Lower lobe of right lung (tissue), 2 donors: ENCODE data around the gene ATG4D. TPM values are rescaled to one million over a fixed set of nuclear protein-coding genes. Genes with fewer than 3 reads are reported as not detected.
A peak's percentile ranks its signal among the peaks of the same experiment; 100 is the strongest.

ENCODE experiments used
- ATAC-seq, 2 donors: fragments of 200-7000 bp; cut with Tn5 transposase; one replicate each; pipeline ENCODE4 v1.9.1; 2020 to 2022; ENCODE audit warnings: mild to moderate bottlenecking in 2 of 2, moderate library complexity in 2 of 2
- DNase-seq: peaks from one replicate; pipeline ENCODE4 v3.0.0-alpha.2; 2020
- H3K27ac ChIP-seq: fragments of 200-600 bp; one replicate; pipeline ENCODE4 v1.8.0; 2022
- H3K27me3 ChIP-seq: fragments of 200-600 bp; one replicate; pipeline ENCODE4 v1.8.0; 2022; ENCODE audit warnings: low read depth
- H3K36me3 ChIP-seq: fragments of 200-600 bp; one replicate; pipeline ENCODE4 v1.8.0; 2022; ENCODE audit warnings: mild to moderate bottlenecking
- H3K4me1 ChIP-seq: fragments of 200-600 bp; one replicate; pipeline ENCODE4 v1.8.0; 2022
- H3K4me3 ChIP-seq: fragments of 200-600 bp; one replicate; pipeline ENCODE4 v1.8.0; 2022; ENCODE audit warnings: mild to moderate bottlenecking
- H3K9me3 ChIP-seq: fragments of 200-600 bp; one replicate; pipeline ENCODE4 v1.8.0; 2022
- CTCF ChIP-seq: fragments of 200-600 bp; IDR thresholded peaks from one replicate; pipeline ENCODE4 v1.8.0; 2022; ENCODE audit warnings: antibody characterized with exemption, mild to moderate bottlenecking
- intact Hi-C: fragments of 100-400 bp; cut with DNase I; formaldehyde crosslinking; loops from one replicate; pipeline ENCODE4 v1.11.0; 2022
- total RNA-seq: library from RNA; stranded (reverse); fragmentation: NEBNext Ultra II Directional; extraction: Animal tissue kit (Norgen Biotek cat#: 25700); gene quantifications from one replicate; pipeline ENCODE4 v1.2.1, GENCODE V29; 2021
- donor health status: DM: no; HTN: yes; CAD: no; lungs with severe emphysema.

The ATG4D gene
- total RNA-seq, 1 donor from 2014 or later: 22.9 TPM

GRCh38 chr19:10516671-10517286 lies 26.9 kb upstream of the ATG4D start:
- H3K27me3 ChIP-seq: peaks cover 89% of the 10 kb centered on the region
- peak overlapping the region; percentile 43 for H3K4me3 ChIP-seq
- peaks cover 30% of the 10 kb centered on the region for H3K4me1 ChIP-seq

GRCh38 chr19:10517361-10517759 lies 26.3 kb upstream of the ATG4D start, which contains the start of gene S1PR5:
S1PR5 (minus strand) TSS chr19:10517447; CDS start chr19:10515011, 2,436 bp downstream.
- Histone ChIP-seq H3K27me3 (peaks cover 85% of the 10 kb centered on the region), H3K27ac (no peak within 1 kb of the TSS), H3K9me3 (no peaks in the 10 kb centered on the region), H3K4me3 (peak within 1 kb of the TSS; percentile 43), H3K4me1 (peaks cover 30% of the 10 kb centered on the region), H3K36me3 (no peaks in the 10 kb centered on the region)
- no peak for TF ChIP-seq CTCF
- intact Hi-C loops: no loop called here
- DNase-seq (no peak), ATAC-seq (peak; percentile 36 to 60)

More at GRCh38 chr19:10516671-10517286, 26.9 kb upstream of the ATG4D start:
- ATAC-seq (no peak), DNase-seq (no peak)
- no peaks in the 10 kb centered on the region for H3K9me3 ChIP-seq
- no peaks in the 10 kb centered on the region for H3K36me3 ChIP-seq
- H3K27ac ChIP-seq: no peak overlapping the region
- intact Hi-C loops: no loop called here
- no peak for TF ChIP-seq CTCF

- intact Hi-C loops: no loop called here
- Histone ChIP-seq H3K4me3 (peak overlapping the region; percentile 43), H3K9me3 (no peaks in the 10 kb centered on the region), H3K27ac (no peak overlapping the region), H3K36me3 (no peaks in the 10 kb centered on the region), H3K4me1 (peaks cover 30% of the 10 kb centered on the region), H3K27me3 (peaks cover 80% of the 10 kb centered on the region)
- TF ChIP-seq CTCF: no peak
- ATAC-seq (peak; percentile 13 to 21), DNase-seq (no peak)
Observed at GRCh38 chr19:10517760-10518443, 25.8 kb upstream of the ATG4D start.

- intact Hi-C loops: no loop called here
- peaks cover 72% of the 10 kb centered on the region for H3K27me3 ChIP-seq
- H3K9me3 ChIP-seq: no peaks in the 10 kb centered on the region
- no peak overlapping the region for H3K4me3 ChIP-seq
- H3K36me3 ChIP-seq: no peaks in the 10 kb centered on the region
- H3K4me1 ChIP-seq: peaks cover 30% of the 10 kb centered on the region
- H3K27ac ChIP-seq: no peak overlapping the region
- DNase-seq (no peak), ATAC-seq (no peak)
- no peak for TF ChIP-seq CTCF
Observed at GRCh38 chr19:10518444-10519361, 25.0 kb upstream of the ATG4D start.

GRCh38 chr19:10519421-10519820 lies 24.3 kb upstream of the ATG4D start:
- H3K4me1 ChIP-seq: peaks cover 23% of the 10 kb centered on the region
- no peak overlapping the region for H3K27ac ChIP-seq
- no peak for TF ChIP-seq CTCF
- ATAC-seq: no peak
- H3K36me3 ChIP-seq: no peaks in the 10 kb centered on the region
- no peaks in the 10 kb centered on the region for H3K9me3 ChIP-seq
- intact Hi-C loops: no loop called here
- no peak overlapping the region for H3K4me3 ChIP-seq
- H3K27me3 ChIP-seq: peaks cover 65% of the 10 kb centered on the region
- DNase-seq: no peak
